Activated CD4-positive, alpha-beta T cell treated with anti-CD3 and anti-CD28 coated beads, Interleukin-2, Interleukin-4, amounts not matched to agents 100 ng/mL and 50 ng/mL, durations not matched to agents 16 hours and 8 hours (primary cell): Measurements from ENCODE around the gene HSFY2.
"Not testable (repeated sequence)": the region's sequence is repeated elsewhere in the genome, so short reads cannot be mapped to it uniquely, and the experiment has no call there.

Source experiments
- DNase-seq: peaks from one replicate; pipeline ENCODE4 v3.0.0-alpha.2; 2020; ENCODE audit warnings: low spot score

HSFY2 gene, protein sequence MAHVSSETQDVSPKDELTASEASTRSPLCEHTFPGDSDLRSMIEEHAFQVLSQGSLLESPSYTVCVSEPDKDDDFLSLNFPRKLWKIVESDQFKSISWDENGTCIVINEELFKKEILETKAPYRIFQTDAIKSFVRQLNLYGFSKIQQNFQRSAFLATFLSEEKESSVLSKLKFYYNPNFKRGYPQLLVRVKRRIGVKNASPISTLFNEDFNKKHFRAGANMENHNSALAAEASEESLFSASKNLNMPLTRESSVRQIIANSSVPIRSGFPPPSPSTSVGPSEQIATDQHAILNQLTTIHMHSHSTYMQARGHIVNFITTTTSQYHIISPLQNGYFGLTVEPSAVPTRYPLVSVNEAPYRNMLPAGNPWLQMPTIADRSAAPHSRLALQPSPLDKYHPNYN

GRCh38 chrY:18773635-18774034 lies at the start of gene HSFY2:
HSFY2 (minus strand) TSS chrY:18773735; CDS start chrY:18773618, 117 bp downstream.
- not testable (repeated sequence) for DNase-seq

DNA sequence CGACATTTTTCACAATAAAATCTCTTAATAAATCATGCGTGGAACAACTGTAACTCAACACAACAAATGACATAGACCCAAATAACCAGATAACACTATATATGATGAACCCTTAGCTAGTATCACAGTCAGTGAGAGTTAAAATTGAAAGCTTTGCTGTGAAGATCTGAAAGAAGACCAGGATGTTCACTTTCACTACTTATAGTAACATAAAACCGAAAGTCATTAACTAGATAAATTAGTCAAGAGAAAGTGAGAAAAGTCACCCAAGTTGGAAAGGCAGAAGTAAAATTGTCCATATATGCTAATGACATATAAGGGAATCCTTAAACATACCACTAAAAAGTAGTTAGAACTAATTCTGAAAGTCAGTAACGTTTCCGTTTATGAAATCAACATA lies 42.2 kb upstream of the HSFY2 start:
- DNase-seq: not testable (repeated sequence)

- not testable (repeated sequence) for DNase-seq
Measured at GRCh38 chrY:18788757-18789406, 15.3 kb upstream of the HSFY2 start.

- DNase-seq: not testable (repeated sequence)
Measured at GRCh38 chrY:18754077-18754476, 19.5 kb downstream of the HSFY2 start.

DNA sequence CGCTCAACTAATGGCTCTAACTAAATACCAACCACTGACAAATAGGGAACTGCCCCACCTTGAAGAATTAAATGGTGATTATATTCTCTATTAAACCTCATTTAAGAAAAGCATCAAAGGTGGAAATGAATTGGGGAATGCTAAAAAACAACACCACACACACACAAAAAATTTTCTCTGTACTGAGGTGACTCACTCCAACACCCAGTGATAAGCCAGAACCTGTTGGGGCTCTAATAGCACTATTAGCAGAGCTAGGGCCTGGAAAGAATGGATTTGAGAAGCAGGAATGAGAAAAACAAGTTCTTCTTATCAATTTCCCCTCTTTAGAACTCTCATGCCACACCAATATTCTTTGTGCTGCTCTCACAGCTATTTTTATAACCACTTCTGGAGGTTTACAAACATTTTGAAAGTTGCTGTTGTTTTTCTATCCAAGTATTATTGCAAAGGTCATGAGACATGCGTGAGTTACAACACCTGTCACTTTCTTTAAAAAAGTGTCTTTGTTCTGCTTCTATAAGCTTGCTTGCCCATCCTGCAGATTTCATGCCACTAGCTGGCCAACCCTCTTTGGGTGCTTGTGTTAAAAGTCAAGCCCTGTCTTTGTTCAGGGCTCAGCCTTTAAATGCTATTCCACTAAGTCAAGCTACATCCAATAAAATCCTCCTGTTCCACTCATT lies 20.3 kb downstream of the HSFY2 start:
- DNase-seq: not testable (repeated sequence)

DNA sequence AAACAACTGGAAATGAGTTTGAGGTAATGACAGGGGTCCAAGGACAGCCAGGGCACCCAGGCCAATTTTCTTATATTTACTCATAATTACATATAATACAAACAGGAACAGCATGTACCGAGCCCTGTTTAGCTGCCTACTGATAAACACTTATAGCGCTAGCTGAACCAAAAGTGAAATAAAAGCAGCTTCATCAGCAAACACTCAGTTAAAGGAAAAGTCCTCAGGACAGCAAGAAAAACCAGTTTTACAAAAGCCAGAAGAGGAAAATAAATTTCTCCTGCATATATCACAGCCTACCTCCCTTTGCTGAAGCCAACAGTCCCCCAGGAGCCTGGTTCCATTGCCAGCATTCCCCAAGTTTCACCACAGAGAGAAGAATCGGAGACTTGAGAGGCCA lies 49.8 kb downstream of the HSFY2 start:
- DNase-seq: not testable (repeated sequence)
